Activated B cell treated with CpG ODN at 0.5 μM for 24 hours (primary cell): Measurements from ENCODE around the gene MRPL48. TPM values are rescaled to one million over a fixed set of nuclear protein-coding genes. Genes with fewer than 3 reads are reported as not detected.

Experiments
- ATAC-seq: fragments of 200-7000 bp; cut with Tn5 transposase; one replicate; pipeline ENCODE4 v1.10.0; 2021; ENCODE audit warnings: low read depth, mild to moderate bottlenecking, moderate library complexity
- CTCF ChIA-PET: fragments of 350-600 bp; sonication (Branson Sonifier 250); formaldehyde crosslinking; loops from one replicate; lab custom pipeline; 2021; ENCODE audit warnings: antibody characterized with exemption; lab: Charles Lee
- POLR2A ChIA-PET: fragments of 350-600 bp; sonication (Branson Sonifier 250); formaldehyde crosslinking; loops from one replicate; lab custom pipeline; 2021; ENCODE audit warnings: antibody characterized with exemption; lab: Charles Lee
- DNase-seq: peaks from one replicate; pipeline ENCODE4 v3.0.0; 2022
- H3K27ac Mint-ChIP-seq: one replicate; pipeline ENCODE4 v1.8.0; 2020; ENCODE audit warnings: mixed read lengths
- H3K27me3 Mint-ChIP-seq: one replicate; pipeline ENCODE4 v1.8.0; 2021; ENCODE audit warnings: mixed read lengths
- H3K36me3 Mint-ChIP-seq: one replicate; pipeline ENCODE4 v1.8.0; 2021; ENCODE audit warnings: low read depth, mixed read lengths
- H3K4me1 Mint-ChIP-seq: one replicate; pipeline ENCODE4 v1.8.0; 2021; ENCODE audit warnings: mixed read lengths
- H3K4me3 Mint-ChIP-seq: one replicate; pipeline ENCODE4 v1.8.0; 2020; ENCODE audit warnings: mild to moderate bottlenecking, mixed read lengths
- H3K9me3 Mint-ChIP-seq: one replicate; pipeline ENCODE4 v1.8.0; 2020; ENCODE audit warnings: mixed read lengths
- CTCF ChIP-seq: fragments of 200-600 bp; IDR thresholded peaks from one replicate; pipeline ENCODE4 v1.8.0; 2022; ENCODE audit warnings: antibody characterized with exemption, mild to moderate bottlenecking
- intact Hi-C: fragments of 100-400 bp; cut with micrococcal nuclease; formaldehyde crosslinking; loops from one replicate; pipeline ENCODE4 v1.15.1; 2024
- total RNA-seq: library from RNA; stranded (reverse); gene quantifications from 2 replicates; pipeline ENCODE4 v1.2.3, GENCODE V29; 2022

The MRPL48 gene
- total RNA-seq, 1 donor from 2014 or later: 38.3 TPM

GRCh38 chr11:73851046-73851764 is 63.5 kb downstream of the MRPL48 start:
- Mint-ChIP-seq H3K9me3 (no peaks in the 10 kb centered on the region), H3K4me1 (no peaks in the 10 kb centered on the region), H3K27ac (no peak overlapping the region), H3K36me3 (peaks cover 50% of the 10 kb centered on the region), H3K27me3 (no peaks in the 10 kb centered on the region), H3K4me3 (no peak overlapping the region)
- ChIA-PET CTCF (no interaction called here), POLR2A (no interaction called here)
- intact Hi-C loops: no loop called here
- ATAC-seq (no peak), DNase-seq (no peak)
- TF ChIP-seq CTCF: no peak

GRCh38 chr11:73852049-73852448 is 64.4 kb downstream of the MRPL48 start:
- CTCF ChIA-PET: no interaction called here
- H3K27me3 Mint-ChIP-seq: no peaks in the 10 kb centered on the region

GRCh38 chr11:73854680-73855079 is 67.0 kb downstream of the MRPL48 start:
- no peak overlapping the region for H3K4me3 Mint-ChIP-seq
- no peaks in the 10 kb centered on the region for H3K4me1 Mint-ChIP-seq
- POLR2A ChIA-PET: no interaction called here
- no peak overlapping the region for H3K27ac Mint-ChIP-seq
- CTCF ChIA-PET: no interaction called here
- no peaks in the 10 kb centered on the region for H3K9me3 Mint-ChIP-seq
- intact Hi-C loops: no loop called here
- ATAC-seq: no peak
- no peak for TF ChIP-seq CTCF
- no peak for DNase-seq
- no peaks in the 10 kb centered on the region for H3K27me3 Mint-ChIP-seq
- peaks cover 38% of the 10 kb centered on the region for H3K36me3 Mint-ChIP-seq

More at GRCh38 chr11:73852049-73852448, 64.4 kb downstream of the MRPL48 start:
- DNase-seq: no peak
- Mint-ChIP-seq H3K4me1 (no peaks in the 10 kb centered on the region), H3K9me3 (no peaks in the 10 kb centered on the region), H3K27ac (no peak overlapping the region), H3K4me3 (no peak overlapping the region), H3K36me3 (peaks cover 45% of the 10 kb centered on the region)
- TF ChIP-seq CTCF: no peak
- intact Hi-C loops: no loop called here
- ATAC-seq: no peak
- POLR2A ChIA-PET: no interaction called here

- Mint-ChIP-seq H3K27me3 (no peaks in the 10 kb centered on the region), H3K36me3 (peaks cover 45% of the 10 kb centered on the region), H3K4me3 (no peak overlapping the region), H3K27ac (no peak overlapping the region), H3K9me3 (no peaks in the 10 kb centered on the region), H3K4me1 (no peaks in the 10 kb centered on the region)
- ChIA-PET CTCF (no interaction called here), POLR2A (interaction anchor here (0.6 kb wide), 1 partner anchor 37 kb away, joined by 8 read pairs; no protein-coding TSS in a partner anchor)
- intact Hi-C loops: no loop called here
- no peak for ATAC-seq
- no peak for DNase-seq
- no peak for TF ChIP-seq CTCF
Measured at GRCh38 chr11:73856031-73856567, 68.4 kb downstream of the MRPL48 start.

GRCh38 chr11:73859671-73860070 is 72.0 kb downstream of the MRPL48 start:
- TF ChIP-seq CTCF: no peak
- H3K9me3 Mint-ChIP-seq: no peaks in the 10 kb centered on the region
- ChIA-PET CTCF (interaction anchor here (0.7 kb wide), 1 partner anchor 18 kb away, joined by 5 read pairs; no protein-coding TSS in a partner anchor), POLR2A (no interaction called here)
- H3K27ac Mint-ChIP-seq: no peak overlapping the region
- H3K36me3 Mint-ChIP-seq: peaks cover 51% of the 10 kb centered on the region
- intact Hi-C loops: no loop called here
- no peaks in the 10 kb centered on the region for H3K27me3 Mint-ChIP-seq
- no peaks in the 10 kb centered on the region for H3K4me1 Mint-ChIP-seq
- ATAC-seq (no peak), DNase-seq (no peak)
- H3K4me3 Mint-ChIP-seq: no peak overlapping the region
